GM12878 (cell line): ENCODE measurements around the gene TYW5. TPM values are rescaled to one million over a fixed set of nuclear protein-coding genes. Genes with fewer than 3 reads are reported as not detected.

Experiments used
- ATAC-seq: fragments of 200-7000 bp; cut with Tn5 transposase; 3 replicates; pipeline ENCODE4 v1.9.1; 2020; ENCODE audit warnings: mild to moderate bottlenecking, moderate library complexity
- BruUV-seq: library from RNA; stranded (reverse); fragments of 400-500 nt; replicated peaks from 2 replicates; lab custom pipeline; 2021; lab: Mats Ljungman, UMichigan
- CTCF ChIA-PET: fragments of 300-600 bp; sonication (Branson Sonifier 250); formaldehyde crosslinking; extraction: SDS; loops from one replicate; lab custom pipeline; 2021; ENCODE audit warnings: inconsistent platforms; lab: Yijun Ruan, JAX
- POLR2A ChIA-PET: fragments of 350-600 bp; formaldehyde crosslinking; extraction: SDS; loops from one replicate; lab custom pipeline; 2021; ENCODE audit warnings: inconsistent platforms; lab: Charles Lee
- RAD21 ChIA-PET: fragments of 300-600 bp; sonication (Branson Sonifier 250); formaldehyde crosslinking; loops from one replicate; lab custom pipeline; 2023; ENCODE audit warnings: antibody characterized with exemption; ENCODE audit not compliant: unreplicated experiment; lab: Charles Lee
- SMC1A ChIA-PET: fragments of 300-600 bp; sonication (Branson Sonifier 250); formaldehyde crosslinking; loops from one replicate; lab custom pipeline; 2023; ENCODE audit not compliant: unreplicated experiment, uncharacterized antibody; lab: Charles Lee
- DNase-seq: peaks from one replicate; pipeline ENCODE4 v3.0.0-alpha.2; 2011; ENCODE audit warnings: low read depth, low spot score
- FAIRE-seq: peaks from 3 replicates; lab custom pipeline; 2011; peaks lifted over from hg19 to GRCh38; lab: Jason Lieb, UNC
- H2AFZ ChIP-seq: 2 replicates; pipeline ENCODE4 v1.6.0; 2011; ENCODE audit warnings: low read depth, low read length, control low read depth; ENCODE audit not compliant: control insufficient read depth
- H3K27ac ChIP-seq: 2 replicates; pipeline ENCODE4 v1.5.1; 2011; ENCODE audit warnings: control low read depth; ENCODE audit not compliant: control insufficient read depth, insufficient read depth
- H3K27me3 ChIP-seq, 2 experiments: replicated peaks in 1 of 2; 2 replicates each; pipeline versions ENCODE4 v1.6.0 to v1.6.1; 2011; ENCODE audit warnings: low read length in 1 of 2; ENCODE audit not compliant: control insufficient read depth in 2 of 2, insufficient read depth in 2 of 2
- H3K36me3 ChIP-seq, 2 experiments: 2 replicates each; pipeline ENCODE4 v1.5.1; 2011; ENCODE audit warnings: low read length in 1 of 2; ENCODE audit not compliant: control insufficient read depth in 2 of 2, insufficient read depth in 2 of 2
- H3K4me1 ChIP-seq: 2 replicates; pipeline ENCODE4 v1.6.1; 2011; ENCODE audit warnings: mild to moderate bottlenecking, low read length, moderate library complexity, mixed read lengths; ENCODE audit not compliant: control insufficient read depth, insufficient read depth
- H3K4me2 ChIP-seq: 2 replicates; pipeline ENCODE4 v1.6.0; 2011; ENCODE audit warnings: control low read depth; ENCODE audit not compliant: control insufficient read depth, insufficient read depth
- H3K4me3 ChIP-seq: fragments of 200-600 bp; sonication (generic); 2 replicates; pipeline ENCODE4 v1.5.1; 2016
- H3K79me2 ChIP-seq: 2 replicates; pipeline ENCODE4 v1.6.0; 2011; ENCODE audit warnings: low read length; ENCODE audit not compliant: control insufficient read depth, insufficient read depth
- H3K9ac ChIP-seq: 2 replicates; pipeline ENCODE4 v1.8.0; 2011; ENCODE audit warnings: low read length, control low read depth, mixed read lengths; ENCODE audit not compliant: control insufficient read depth, insufficient read depth
- H3K9me3 ChIP-seq: replicated peaks from 3 replicates; pipeline ENCODE4 v1.5.1; 2011; ENCODE audit warnings: mild to moderate bottlenecking, low read length; ENCODE audit not compliant: control insufficient read depth, insufficient read depth
- H4K20me1 ChIP-seq: 2 replicates; pipeline ENCODE4 v1.6.0; 2011; ENCODE audit not compliant: control insufficient read depth, insufficient read depth
- CHD1 ChIP-seq: IDR thresholded peaks from 2 replicates; pipeline ENCODE4 v1.6.1; 2012; ENCODE audit warnings: low read depth, low read length, improper control_type of control experiment
- CHD2 ChIP-seq: IDR thresholded peaks from 2 replicates; pipeline ENCODE4 v1.6.1; 2011; ENCODE audit warnings: low read depth, low read length, improper control_type of control experiment, borderline replicate concordance
- ETV6 ChIP-seq, 2 experiments: fragments of 450-650 bp in 1 of 2; IDR thresholded peaks in 1 of 2; conservative IDR thresholded peaks in 1 of 2; 2 replicates each; pipeline ENCODE4 v1.6.1; 2014; ENCODE audit warnings: antibody characterized with exemption in 1 of 2, borderline replicate concordance in 1 of 2, low read depth in 1 of 2, mild to moderate bottlenecking in 1 of 2, moderate library complexity in 1 of 2
- KDM1A ChIP-seq: fragments of 200-600 bp; sonication (generic); IDR thresholded peaks from 2 replicates; pipeline ENCODE4 v1.6.1; 2016; ENCODE audit warnings: borderline replicate concordance
- MEF2B ChIP-seq: fragments of 450-650 bp; IDR thresholded peaks from 2 replicates; pipeline ENCODE4 v1.6.1; 2018; ENCODE audit warnings: mild to moderate bottlenecking, moderate library complexity; ENCODE audit not compliant: partially characterized antibody, poor library complexity, severe bottlenecking
- NFIC ChIP-seq: IDR thresholded peaks from 2 replicates; pipeline ENCODE4 v1.6.1; 2012; ENCODE audit warnings: low read depth, mild to moderate bottlenecking, inconsistent platforms, low read length, moderate library complexity
- SREBF1 ChIP-seq: IDR thresholded peaks from 2 replicates; pipeline ENCODE4 v1.6.1; 2012; ENCODE audit warnings: mild to moderate bottlenecking, low read length
- WGBS: methylation state at CpG from one replicate; pipeline ENCODE4 v1.1.6; 2016; ENCODE audit warnings: low lambda C conversion rate; ENCODE audit not compliant: insufficient replicate concordance, insufficient coverage; ENCODE audit errors: missing lambda C conversion rate; 5-methylcytosine and 5-hydroxymethylcytosine counted together
- in situ Hi-C: fragments of 300-500 bp; cut with MboI; formaldehyde crosslinking; loops from 9 replicates; pipeline ENCODE4 v1.14.3; 2018; ENCODE audit warnings: mixed read lengths
- intact Hi-C: fragments of 100-400 bp; cut with micrococcal nuclease; formaldehyde crosslinking; loops from one replicate; pipeline ENCODE4 v1.14.2; 2022; ENCODE audit not compliant: unreplicated experiment
- polyA plus RNA-seq, 11 experiments: library from polyadenylated mRNA; depleted of rRNA in 4 of 11; unstranded in 6 of 11; stranded (reverse) in 5 of 11; fragments of >200 nt; fragmentation: Nextera tagmentation in 4 of 11; fragmentation: Illumina TruSeq in 1 of 11; extraction: Ambion mirVana in 4 of 11; extraction: Trizol in 1 of 11; gene quantifications; 1 replicate in 1 of 11; 2 replicates in 10 of 11; pipeline versions ENCODE4 v1.2.1 to v1.2.3, GENCODE V29; 2011 to 2016; ENCODE audit warnings: inconsistent platforms in 2 of 11, missing spikeins in 2 of 11, low read depth in 1 of 11
- total RNA-seq, 4 experiments: library from RNA; depleted of rRNA in 3 of 4; stranded (reverse); fragments of >200 nt in 3 of 4; fragmentation: Illumina TruSeq in 1 of 4; extraction: Trizol in 1 of 4; gene quantifications; 2 replicates each; pipeline versions ENCODE4 v1.2.1 to v1.2.3, GENCODE V29; 2013 to 2021

Gene TYW5
- total and polyA plus RNA-seq, 10 of the 15 experiments (the other 5 are each of a cell fraction or from before 2014, with no cell fraction given): 4.6 to 11.8 (median 7.4) TPM

GRCh38 chr2:199988151-199988550, 32.9 kb upstream of the TYW5 start:
- FAIRE-seq (no peak), DNase-seq (no peak), ATAC-seq (no peak)
- H3K27me3 ChIP-seq: no peaks in the 10 kb centered on the region
- H3K4me3 ChIP-seq: no peak overlapping the region
- no peak overlapping the region for H3K4me2 ChIP-seq
- no peaks in the 10 kb centered on the region for H3K4me1 ChIP-seq
- H3K27ac ChIP-seq: no peak overlapping the region
- H4K20me1 ChIP-seq: no peaks in the 10 kb centered on the region
- RAD21 ChIA-PET: interaction anchor here (1.1 kb wide), 1 partner anchor 484 kb away, joined by 3 read pairs; no protein-coding TSS in a partner anchor
- H2AFZ ChIP-seq: peak overlapping the region; percentile 15; the same call in 1 of the 2 replicates
- no TSS peak for BruUV-seq
- 22% methylated on average over 7 of the region's 7 CpGs for WGBS
- no peaks in the 10 kb centered on the region for H3K9me3 ChIP-seq
- POLR2A ChIA-PET: no interaction called here
- in situ Hi-C loops (no loop called here), intact Hi-C loops (no loop called here)
- H3K79me2 ChIP-seq: no peaks in the 10 kb centered on the region
- H3K9ac ChIP-seq: no peak overlapping the region
- no peak for TF ChIP-seq NFIC
- no peak for TF ChIP-seq KDM1A
- no peak for TF ChIP-seq ETV6 (conservative IDR thresholded peaks at IDR 0.05 in 1 of 2, IDR thresholded peaks at IDR 0.05 in 1 of 2; ENCODE audit: borderline replicate concordance in 1 of 2, low read depth in 1 of 2)
- TF ChIP-seq MEF2B: no peak
- SMC1A ChIA-PET: interaction anchor here (0.6 kb wide), 1 partner anchor 482 kb away, joined by 3 read pairs; no protein-coding TSS in a partner anchor
- no peaks in the 10 kb centered on the region for H3K36me3 ChIP-seq
- CTCF ChIA-PET: interaction anchor here (7.3 kb wide), 1 partner anchor 494 kb away, joined by 97 read pairs; no protein-coding TSS in a partner anchor

- H3K27me3 ChIP-seq: no peaks in the 10 kb centered on the region
- no peaks in the 10 kb centered on the region for H3K36me3 ChIP-seq
- no peaks in the 10 kb centered on the region for H4K20me1 ChIP-seq
- H3K4me1 ChIP-seq: no peaks in the 10 kb centered on the region
- intact Hi-C loops: no loop called here
- no peaks in the 10 kb centered on the region for H3K79me2 ChIP-seq
- ChIA-PET CTCF (interaction anchor here (7.3 kb wide), 1 partner anchor 495 kb away, joined by 97 read pairs; no protein-coding TSS in a partner anchor), POLR2A (no interaction called here), RAD21 (interaction anchor here (1.1 kb wide), 1 partner anchor 484 kb away, joined by 3 read pairs; no protein-coding TSS in a partner anchor), SMC1A (interaction anchor here (0.6 to 3.7 kb wide), 2 partner anchors 483 to 495 kb away, joined by 3 to 30 read pairs; no protein-coding TSS in a partner anchor)
- in situ Hi-C loops: no loop called here
- no TSS peak for BruUV-seq
- ATAC-seq: no peak
- H2AFZ ChIP-seq: no peak overlapping the region
- H3K4me3 ChIP-seq: no peak overlapping the region
- no peak for TF ChIP-seq CHD2
- no peak for TF ChIP-seq CHD1
- no peak for TF ChIP-seq SREBF1
- H3K27ac ChIP-seq: no peak overlapping the region
- no peak for DNase-seq
- 78% methylated on average over 2 of the region's 2 CpGs for whole genome bisulfite sequencing
- no peaks in the 10 kb centered on the region for H3K9me3 ChIP-seq
- no peak overlapping the region for H3K9ac ChIP-seq
- no peak for FAIRE-seq
- H3K4me2 ChIP-seq: no peak overlapping the region
Measured at GRCh38 chr2:199987586-199987985, 32.3 kb upstream of the TYW5 start.
